ENCODE measurements around the gene AMFR. TPM values are rescaled to one million over a fixed set of nuclear protein-coding genes. Genes with fewer than 3 reads are reported as not detected.

Gene AMFR
- total RNA-seq, 1 donor from 2014 or later: 66.4 TPM

DNA sequence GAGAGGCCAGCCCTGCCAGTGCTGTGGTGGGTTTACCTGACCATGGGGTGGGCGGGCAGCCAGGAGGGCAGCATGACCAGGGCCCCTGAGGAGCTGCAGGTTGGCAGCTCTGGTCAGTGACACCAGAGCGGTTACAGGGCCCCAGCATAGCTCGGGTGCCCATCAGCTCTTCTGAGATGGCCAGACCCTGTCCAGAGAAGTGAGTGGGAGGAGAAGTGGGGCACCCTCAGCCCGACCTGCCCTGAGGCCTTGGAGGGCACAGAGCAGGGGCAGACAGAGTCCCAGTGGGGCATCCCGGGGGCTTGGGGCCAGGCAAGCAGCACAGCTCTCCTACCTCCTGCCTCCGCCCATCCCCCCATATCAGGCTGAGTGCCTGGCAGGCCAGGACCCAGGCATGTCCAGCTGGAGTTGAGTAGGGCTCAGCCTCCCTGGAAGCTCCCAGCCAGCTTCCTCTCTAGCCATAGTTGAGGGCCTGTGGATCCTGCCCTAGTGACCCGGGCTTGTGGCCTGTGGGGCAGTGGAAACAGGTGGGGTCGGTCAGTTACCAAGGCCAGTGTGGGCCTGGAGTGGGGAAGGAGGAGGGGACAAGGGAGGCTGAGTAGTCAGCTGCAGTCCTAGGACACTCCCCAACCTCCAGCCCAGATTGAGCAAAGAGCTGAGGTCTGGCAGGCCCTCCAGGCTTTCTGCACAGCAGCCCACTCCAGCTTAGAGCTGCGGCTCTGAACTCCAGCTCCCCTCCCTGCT, 83.5 kb downstream of the AMFR start:
- Mint-ChIP-seq H3K4me3 (no peak overlapping the region), H3K36me3 (ENCODE audit: low read depth) (no peaks in the 10 kb centered on the region), H3K9me3 (no peaks in the 10 kb centered on the region), H3K27me3 (ENCODE audit: low read depth) (no peaks in the 10 kb centered on the region), H3K27ac (ENCODE audit: unreplicated experiment) (peak overlapping the region; percentile 27), H3K4me1 (no peaks in the 10 kb centered on the region)
- TF ChIP-seq, protein P1, sequence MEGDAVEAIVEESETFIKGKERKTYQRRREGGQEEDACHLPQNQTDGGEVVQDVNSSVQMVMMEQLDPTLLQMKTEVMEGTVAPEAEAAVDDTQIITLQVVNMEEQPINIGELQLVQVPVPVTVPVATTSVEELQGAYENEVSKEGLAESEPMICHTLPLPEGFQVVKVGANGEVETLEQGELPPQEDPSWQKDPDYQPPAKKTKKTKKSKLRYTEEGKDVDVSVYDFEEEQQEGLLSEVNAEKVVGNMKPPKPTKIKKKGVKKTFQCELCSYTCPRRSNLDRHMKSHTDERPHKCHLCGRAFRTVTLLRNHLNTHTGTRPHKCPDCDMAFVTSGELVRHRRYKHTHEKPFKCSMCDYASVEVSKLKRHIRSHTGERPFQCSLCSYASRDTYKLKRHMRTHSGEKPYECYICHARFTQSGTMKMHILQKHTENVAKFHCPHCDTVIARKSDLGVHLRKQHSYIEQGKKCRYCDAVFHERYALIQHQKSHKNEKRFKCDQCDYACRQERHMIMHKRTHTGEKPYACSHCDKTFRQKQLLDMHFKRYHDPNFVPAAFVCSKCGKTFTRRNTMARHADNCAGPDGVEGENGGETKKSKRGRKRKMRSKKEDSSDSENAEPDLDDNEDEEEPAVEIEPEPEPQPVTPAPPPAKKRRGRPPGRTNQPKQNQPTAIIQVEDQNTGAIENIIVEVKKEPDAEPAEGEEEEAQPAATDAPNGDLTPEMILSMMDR (conservative IDR thresholded peaks at IDR 0.05): no peak
- no peak for DNase-seq (ENCODE audit: low read depth, low spot score)

DNA sequence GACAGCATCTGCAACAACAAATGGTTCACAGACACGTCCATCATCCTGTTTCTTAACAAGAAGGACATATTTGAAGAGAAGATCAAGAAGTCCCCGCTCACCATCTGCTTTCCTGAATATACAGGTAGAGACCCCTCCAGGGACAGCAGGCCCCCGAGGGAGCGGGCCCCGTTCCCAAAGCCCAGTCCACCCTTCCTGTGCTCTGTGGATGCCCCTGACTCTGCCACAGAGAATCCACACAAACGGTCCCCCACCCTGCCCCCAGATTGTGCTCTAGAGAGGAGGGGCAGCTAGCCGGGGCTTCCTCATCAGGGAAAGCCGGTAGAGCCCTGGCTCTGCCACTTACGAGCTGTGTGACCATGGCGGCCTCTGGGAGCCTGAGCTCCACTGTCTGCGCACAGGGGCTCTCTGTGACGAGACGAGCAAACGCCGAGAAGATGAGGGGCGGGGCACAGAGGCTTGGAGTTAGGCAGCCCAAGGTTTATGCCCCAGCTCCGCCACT, 84.4 kb downstream of the AMFR start:
- Mint-ChIP-seq H3K27me3 (ENCODE audit: low read depth) (no peaks in the 10 kb centered on the region), H3K27ac (ENCODE audit: unreplicated experiment) (no peak overlapping the region), H3K4me3 (no peak overlapping the region), H3K4me1 (no peaks in the 10 kb centered on the region), H3K9me3 (no peaks in the 10 kb centered on the region), H3K36me3 (ENCODE audit: low read depth) (no peaks in the 10 kb centered on the region)
- TF ChIP-seq, protein P1 (conservative IDR thresholded peaks at IDR 0.05): no peak
- DNase-seq (ENCODE audit: low read depth, low spot score): no peak

DNA sequence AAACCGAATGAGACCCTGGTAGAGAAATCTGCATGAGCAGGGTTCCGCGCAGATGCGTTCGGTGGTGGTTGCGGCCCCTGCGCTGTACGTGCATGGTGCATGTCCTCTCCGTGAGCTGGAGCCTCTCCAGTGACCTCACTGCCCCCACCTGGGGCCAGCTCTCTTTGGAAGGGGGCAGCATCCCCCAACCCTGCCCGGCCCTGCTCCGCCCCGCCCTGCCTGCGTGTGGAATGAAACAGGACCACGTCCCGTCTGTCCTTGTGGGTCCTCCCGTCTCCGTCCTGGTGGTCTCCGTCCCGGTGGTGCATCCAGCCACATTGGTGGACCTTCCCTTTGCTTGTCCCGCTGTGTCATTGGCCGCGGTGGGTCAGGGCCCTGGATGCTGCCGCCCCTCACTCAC, 84.9 kb downstream of the AMFR start:
- H3K9me3 Mint-ChIP-seq: no peaks in the 10 kb centered on the region
- TF ChIP-seq, protein P1 (conservative IDR thresholded peaks at IDR 0.05): no peak
- no peak for DNase-seq (ENCODE audit: low read depth, low spot score)
- no peak overlapping the region for H3K27ac Mint-ChIP-seq (ENCODE audit: unreplicated experiment)
- H3K27me3 Mint-ChIP-seq (ENCODE audit: low read depth): no peaks in the 10 kb centered on the region
- H3K36me3 Mint-ChIP-seq (ENCODE audit: low read depth): no peaks in the 10 kb centered on the region
- H3K4me1 Mint-ChIP-seq: no peaks in the 10 kb centered on the region
- no peak overlapping the region for H3K4me3 Mint-ChIP-seq

- Mint-ChIP-seq H3K27me3 (ENCODE audit: low read depth) (no peaks in the 10 kb centered on the region), H3K4me3 (no peak overlapping the region), H3K27ac (ENCODE audit: unreplicated experiment) (no peak overlapping the region), H3K4me1 (no peaks in the 10 kb centered on the region), H3K9me3 (no peaks in the 10 kb centered on the region), H3K36me3 (ENCODE audit: low read depth) (no peaks in the 10 kb centered on the region)
- TF ChIP-seq, protein P1 (conservative IDR thresholded peaks at IDR 0.05): no peak
- no peak for DNase-seq (ENCODE audit: low read depth, low spot score)
These were observed 85.7 kb downstream of the AMFR start for GRCh38 chr16:56339431-56340195.

DNA sequence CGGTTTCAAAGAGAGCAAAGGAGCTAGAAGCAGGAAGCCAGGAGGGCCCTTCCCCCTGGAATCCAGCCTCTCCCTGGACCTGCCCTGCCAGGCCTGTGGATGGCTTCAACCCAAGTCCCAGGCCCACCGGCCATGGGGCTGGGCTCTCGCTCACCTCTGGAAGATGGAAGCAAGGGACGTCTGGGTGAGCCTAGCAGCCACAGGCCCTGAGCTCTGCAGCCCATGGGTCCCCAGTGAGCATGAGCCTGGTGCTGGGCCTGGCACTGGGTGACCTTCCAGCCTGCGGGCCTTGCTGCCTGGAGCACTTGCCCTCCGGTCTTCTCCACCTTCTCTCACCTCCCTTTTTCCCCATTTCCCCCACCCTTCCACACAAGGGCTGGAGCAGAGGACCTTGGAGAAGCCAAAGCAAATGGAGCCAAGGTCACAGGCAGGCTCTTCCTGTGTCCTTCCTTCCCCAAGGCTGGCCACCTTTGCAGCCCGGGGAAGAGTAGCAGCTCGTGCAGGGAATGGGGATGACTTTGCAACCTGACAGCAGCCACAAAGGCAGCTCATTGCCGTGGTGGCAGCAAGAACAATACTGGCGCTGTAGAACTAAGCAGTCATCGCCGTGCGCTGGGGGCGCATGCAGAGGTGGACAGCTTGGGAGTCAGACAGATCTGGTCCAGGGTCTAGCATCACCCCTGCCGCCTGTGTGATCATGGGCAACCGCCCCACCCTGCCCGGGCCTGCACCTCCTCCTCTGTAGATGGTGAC, 86.6 kb downstream of the AMFR start:
- TF ChIP-seq, protein P1 (conservative IDR thresholded peaks at IDR 0.05): no peak
- Mint-ChIP-seq H3K27ac (ENCODE audit: unreplicated experiment) (peak overlapping the region; percentile 75), H3K27me3 (ENCODE audit: low read depth) (no peaks in the 10 kb centered on the region), H3K9me3 (no peaks in the 10 kb centered on the region), H3K36me3 (ENCODE audit: low read depth) (no peaks in the 10 kb centered on the region), H3K4me1 (no peaks in the 10 kb centered on the region), H3K4me3 (no peak overlapping the region)
- DNase-seq (ENCODE audit: low read depth, low spot score): no peak
